Measurements from ENCODE around the gene AMACR. TPM values are rescaled to one million over a fixed set of nuclear protein-coding genes. Genes with fewer than 3 reads are reported as not detected.

Gene AMACR
- total RNA-seq, 1 experiment from 2014 or later = 12.3 TPM

DNA sequence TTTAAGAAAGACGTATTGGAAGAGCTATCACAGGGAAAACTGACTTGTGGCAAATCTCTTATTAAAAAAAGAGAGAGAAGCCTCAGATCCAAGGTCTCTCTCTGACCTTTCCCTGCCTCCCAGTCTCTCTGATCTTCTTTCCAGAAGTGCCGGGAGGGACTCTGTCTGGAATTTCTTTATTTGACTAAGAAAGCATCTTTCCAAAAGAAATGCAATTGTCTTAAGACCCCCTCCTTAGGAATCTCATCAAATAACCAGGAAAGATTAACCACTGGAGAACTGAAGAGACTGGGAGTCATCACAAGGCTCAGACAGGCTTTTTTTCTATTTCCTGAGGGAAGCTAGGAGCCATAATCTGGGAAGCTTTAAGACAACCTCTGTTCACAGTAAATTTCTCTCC is 30.5 kb upstream of the AMACR start:
- no peaks in the 10 kb centered on the region for H3K9me3 ChIP-seq (ENCODE audit: low read length)
- BruUV-seq (replicated peaks) = no TSS peak
- no peak overlapping the region for H3K27ac ChIP-seq (ENCODE audit: low read length)
- DNase-seq (no peak), ATAC-seq (no peak)
- TF ChIP-seq EZH2 (IDR thresholded peaks at IDR 0.05; ENCODE audit: low read length, unreplicated experiment) = no peak
- no peak for TF ChIP-seq EZH2phosphoT487 (IDR thresholded peaks at IDR 0.05; ENCODE audit: borderline replicate concordance, low read length)
- TF ChIP-seq, protein P1, sequence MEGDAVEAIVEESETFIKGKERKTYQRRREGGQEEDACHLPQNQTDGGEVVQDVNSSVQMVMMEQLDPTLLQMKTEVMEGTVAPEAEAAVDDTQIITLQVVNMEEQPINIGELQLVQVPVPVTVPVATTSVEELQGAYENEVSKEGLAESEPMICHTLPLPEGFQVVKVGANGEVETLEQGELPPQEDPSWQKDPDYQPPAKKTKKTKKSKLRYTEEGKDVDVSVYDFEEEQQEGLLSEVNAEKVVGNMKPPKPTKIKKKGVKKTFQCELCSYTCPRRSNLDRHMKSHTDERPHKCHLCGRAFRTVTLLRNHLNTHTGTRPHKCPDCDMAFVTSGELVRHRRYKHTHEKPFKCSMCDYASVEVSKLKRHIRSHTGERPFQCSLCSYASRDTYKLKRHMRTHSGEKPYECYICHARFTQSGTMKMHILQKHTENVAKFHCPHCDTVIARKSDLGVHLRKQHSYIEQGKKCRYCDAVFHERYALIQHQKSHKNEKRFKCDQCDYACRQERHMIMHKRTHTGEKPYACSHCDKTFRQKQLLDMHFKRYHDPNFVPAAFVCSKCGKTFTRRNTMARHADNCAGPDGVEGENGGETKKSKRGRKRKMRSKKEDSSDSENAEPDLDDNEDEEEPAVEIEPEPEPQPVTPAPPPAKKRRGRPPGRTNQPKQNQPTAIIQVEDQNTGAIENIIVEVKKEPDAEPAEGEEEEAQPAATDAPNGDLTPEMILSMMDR (conservative IDR thresholded peaks at IDR 0.05; ENCODE audit: low read depth, low read length) = no peak
- H4K20me1 ChIP-seq (ENCODE audit: low read length) = no peaks in the 10 kb centered on the region
- POLR2A ChIA-PET (ENCODE audit: unreplicated experiment) = no interaction called here
- CTCF ChIA-PET = no interaction called here
- intact Hi-C loops (cut with micrococcal nuclease) = no loop called here
- no peaks in the 10 kb centered on the region for H3K4me1 ChIP-seq (ENCODE audit: insufficient read depth, low read length)
- H3K9me2 ChIP-seq (replicated peaks; ENCODE audit: low read length) = no peaks in the 10 kb centered on the region
- H3K79me2 ChIP-seq (ENCODE audit: low read length) = no peaks in the 10 kb centered on the region
- H3K36me3 ChIP-seq (ENCODE audit: low read depth, low read length) = no peaks in the 10 kb centered on the region
- no peak overlapping the region for H2AFZ ChIP-seq (ENCODE audit: low read length)
- no peak overlapping the region for H3K4me2 ChIP-seq (ENCODE audit: low read length)
- H3K9ac ChIP-seq (ENCODE audit: low read length) = no peak overlapping the region
- no peaks in the 10 kb centered on the region for H3F3A ChIP-seq (ENCODE audit: low read length, unreplicated experiment)
- no peaks in the 10 kb centered on the region for H3K27me3 ChIP-seq (ENCODE audit: low read length)
- H3K4me3 ChIP-seq (ENCODE audit: low read length) = no peak overlapping the region

DNA sequence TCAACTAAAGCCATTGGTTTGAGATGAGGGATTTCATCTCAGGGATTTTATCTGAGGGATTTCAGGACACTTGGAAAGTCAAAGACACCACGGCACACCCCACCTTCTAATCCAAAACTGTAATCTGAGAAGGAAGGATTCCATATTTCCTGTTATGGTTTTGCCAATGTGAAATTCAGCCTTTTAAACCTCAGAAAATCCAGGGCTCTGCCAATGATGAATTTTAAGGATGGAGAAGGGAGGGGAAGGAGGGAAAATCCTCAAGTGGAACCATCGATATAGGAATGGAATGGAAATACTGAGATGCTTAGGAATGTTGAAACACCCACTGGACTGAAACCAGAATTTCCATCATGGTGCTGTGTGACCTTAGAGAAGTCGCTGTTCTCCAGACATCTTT is 29.9 kb upstream of the AMACR start:
- no peaks in the 10 kb centered on the region for H3K9me2 ChIP-seq (replicated peaks; ENCODE audit: low read length)
- no peak overlapping the region for H3K4me3 ChIP-seq (ENCODE audit: low read length)
- intact Hi-C loops (cut with micrococcal nuclease) = no loop called here
- CTCF ChIA-PET = no interaction called here
- no TSS peak for BruUV-seq (replicated peaks)
- no peak for ATAC-seq
- no peaks in the 10 kb centered on the region for H4K20me1 ChIP-seq (ENCODE audit: low read length)
- no peaks in the 10 kb centered on the region for H3K9me3 ChIP-seq (ENCODE audit: low read length)
- H3K4me2 ChIP-seq (ENCODE audit: low read length) = no peak overlapping the region
- H2AFZ ChIP-seq (ENCODE audit: low read length) = no peak overlapping the region
- H3K27ac ChIP-seq (ENCODE audit: low read length) = no peak overlapping the region
- no peaks in the 10 kb centered on the region for H3K27me3 ChIP-seq (ENCODE audit: low read length)
- POLR2A ChIA-PET (ENCODE audit: unreplicated experiment) = no interaction called here
- no peaks in the 10 kb centered on the region for H3K4me1 ChIP-seq (ENCODE audit: insufficient read depth, low read length)
- no peaks in the 10 kb centered on the region for H3F3A ChIP-seq (ENCODE audit: low read length, unreplicated experiment)
- DNase-seq = no peak
- H3K36me3 ChIP-seq (ENCODE audit: low read depth, low read length) = no peaks in the 10 kb centered on the region
- H3K79me2 ChIP-seq (ENCODE audit: low read length) = no peaks in the 10 kb centered on the region
- TF ChIP-seq, protein P1 (conservative IDR thresholded peaks at IDR 0.05; ENCODE audit: low read depth, low read length) = no peak
- TF ChIP-seq EZH2phosphoT487 (IDR thresholded peaks at IDR 0.05; ENCODE audit: borderline replicate concordance, low read length) = no peak
- TF ChIP-seq EZH2 (IDR thresholded peaks at IDR 0.05; ENCODE audit: low read length, unreplicated experiment) = no peak
- H3K9ac ChIP-seq (ENCODE audit: low read length) = no peak overlapping the region

DNA sequence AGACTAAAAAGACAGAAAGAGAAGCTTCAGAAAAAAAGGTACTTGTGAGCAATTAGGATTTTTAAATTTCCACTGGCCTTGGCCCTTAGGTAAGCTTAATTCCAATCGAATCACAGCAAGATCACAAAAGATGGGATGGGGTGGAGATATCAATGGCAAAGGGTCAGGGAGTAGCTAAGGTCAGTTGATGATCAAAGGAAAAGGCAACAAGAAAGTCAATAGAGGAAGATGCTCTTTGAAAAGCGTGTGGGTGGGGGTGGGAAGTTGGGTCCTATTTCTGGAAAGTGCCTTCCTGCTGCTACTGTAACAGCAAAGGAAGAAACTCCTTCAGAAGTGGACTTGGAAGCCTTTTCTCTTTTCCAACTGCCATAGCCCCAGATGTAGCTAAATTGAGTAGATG is 27.9 kb upstream of the AMACR start:
- no peaks in the 10 kb centered on the region for H3K79me2 ChIP-seq (ENCODE audit: low read length)
- H3K36me3 ChIP-seq (ENCODE audit: low read depth, low read length) = no peaks in the 10 kb centered on the region
- no peak overlapping the region for H3K27ac ChIP-seq (ENCODE audit: low read length)
- H3K4me3 ChIP-seq (ENCODE audit: low read length) = no peak overlapping the region
- no peak for ATAC-seq
- H3K4me2 ChIP-seq (ENCODE audit: low read length) = no peak overlapping the region
- H3K27me3 ChIP-seq (ENCODE audit: low read length) = no peaks in the 10 kb centered on the region
- no peaks in the 10 kb centered on the region for H4K20me1 ChIP-seq (ENCODE audit: low read length)
- ChIA-PET CTCF (no interaction called here), POLR2A (ENCODE audit: unreplicated experiment) (no interaction called here)
- no TSS peak for BruUV-seq (replicated peaks)
- intact Hi-C loops (cut with micrococcal nuclease) = no loop called here
- H2AFZ ChIP-seq (ENCODE audit: low read length) = no peak overlapping the region
- H3K9ac ChIP-seq (ENCODE audit: low read length) = no peak overlapping the region
- H3K9me3 ChIP-seq (ENCODE audit: low read length) = no peaks in the 10 kb centered on the region
- no peak for DNase-seq
- TF ChIP-seq EZH2phosphoT487 (IDR thresholded peaks at IDR 0.05; ENCODE audit: borderline replicate concordance, low read length) = no peak
- no peak for TF ChIP-seq EZH2 (IDR thresholded peaks at IDR 0.05; ENCODE audit: low read length, unreplicated experiment)
- TF ChIP-seq, protein P1 (conservative IDR thresholded peaks at IDR 0.05; ENCODE audit: low read depth, low read length) = no peak
- no peaks in the 10 kb centered on the region for H3K9me2 ChIP-seq (replicated peaks; ENCODE audit: low read length)
- no peaks in the 10 kb centered on the region for H3F3A ChIP-seq (ENCODE audit: low read length, unreplicated experiment)
- H3K4me1 ChIP-seq (ENCODE audit: insufficient read depth, low read length) = no peaks in the 10 kb centered on the region

Data from PC-3 (cell line).